GM13977 (cell line): ENCODE measurements around the gene HOXD1.
A peak's percentile ranks its signal among the peaks of the same experiment; 100 is the strongest.

Source experiments
- DNase-seq: peaks from one replicate; pipeline ENCODE4 v3.0.0; 2012; ENCODE audit warnings: low spot score
- in situ Hi-C: fragments of 300-500 bp; cut with MboI; formaldehyde crosslinking; loops from one replicate; pipeline ENCODE4 v1.12.0; 2022; ENCODE audit warnings: low sequenced_read_pairs, low pct_unique_long_range_greater_than_20kb, mixed read lengths, inconsistent platforms; ENCODE audit not compliant: unreplicated experiment
- TF ChIP-seq, protein P1 (sequence below): IDR thresholded peaks from 2 replicates; pipeline ENCODE4 v1.5.1; 2012; ENCODE audit warnings: mild to moderate bottlenecking, control low read depth; ENCODE audit not compliant: insufficient read depth; ENCODE audit errors: extremely low read depth, missing control alignments

HOXD1 gene

DNA sequence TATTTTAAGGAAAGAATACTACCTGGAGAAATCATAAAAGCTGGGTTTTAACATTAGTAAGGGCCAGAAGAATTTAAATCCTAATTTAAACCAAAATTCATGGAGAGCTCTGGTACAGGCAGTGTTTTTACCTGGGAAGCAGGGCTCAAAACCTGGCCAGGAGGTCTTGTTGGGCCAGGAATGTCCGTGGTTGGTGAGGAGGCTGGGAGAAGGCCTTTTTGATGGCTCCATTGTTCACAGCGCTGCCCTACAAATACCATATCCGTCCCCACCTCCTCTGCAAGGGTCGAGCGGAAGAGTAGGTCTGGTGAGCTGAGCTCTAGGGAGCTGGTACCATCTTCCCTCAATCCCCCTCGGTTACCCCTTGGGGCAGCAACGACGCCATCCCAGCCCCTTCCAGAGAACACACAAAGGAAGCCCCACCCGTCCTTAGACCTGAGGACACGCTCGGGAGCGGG lies 10.9 kb upstream of the HOXD1 start:
- peak; percentile 36 for DNase-seq
- TF ChIP-seq, protein P1, sequence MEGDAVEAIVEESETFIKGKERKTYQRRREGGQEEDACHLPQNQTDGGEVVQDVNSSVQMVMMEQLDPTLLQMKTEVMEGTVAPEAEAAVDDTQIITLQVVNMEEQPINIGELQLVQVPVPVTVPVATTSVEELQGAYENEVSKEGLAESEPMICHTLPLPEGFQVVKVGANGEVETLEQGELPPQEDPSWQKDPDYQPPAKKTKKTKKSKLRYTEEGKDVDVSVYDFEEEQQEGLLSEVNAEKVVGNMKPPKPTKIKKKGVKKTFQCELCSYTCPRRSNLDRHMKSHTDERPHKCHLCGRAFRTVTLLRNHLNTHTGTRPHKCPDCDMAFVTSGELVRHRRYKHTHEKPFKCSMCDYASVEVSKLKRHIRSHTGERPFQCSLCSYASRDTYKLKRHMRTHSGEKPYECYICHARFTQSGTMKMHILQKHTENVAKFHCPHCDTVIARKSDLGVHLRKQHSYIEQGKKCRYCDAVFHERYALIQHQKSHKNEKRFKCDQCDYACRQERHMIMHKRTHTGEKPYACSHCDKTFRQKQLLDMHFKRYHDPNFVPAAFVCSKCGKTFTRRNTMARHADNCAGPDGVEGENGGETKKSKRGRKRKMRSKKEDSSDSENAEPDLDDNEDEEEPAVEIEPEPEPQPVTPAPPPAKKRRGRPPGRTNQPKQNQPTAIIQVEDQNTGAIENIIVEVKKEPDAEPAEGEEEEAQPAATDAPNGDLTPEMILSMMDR = no peak
- in situ Hi-C loops = no loop called here

DNA sequence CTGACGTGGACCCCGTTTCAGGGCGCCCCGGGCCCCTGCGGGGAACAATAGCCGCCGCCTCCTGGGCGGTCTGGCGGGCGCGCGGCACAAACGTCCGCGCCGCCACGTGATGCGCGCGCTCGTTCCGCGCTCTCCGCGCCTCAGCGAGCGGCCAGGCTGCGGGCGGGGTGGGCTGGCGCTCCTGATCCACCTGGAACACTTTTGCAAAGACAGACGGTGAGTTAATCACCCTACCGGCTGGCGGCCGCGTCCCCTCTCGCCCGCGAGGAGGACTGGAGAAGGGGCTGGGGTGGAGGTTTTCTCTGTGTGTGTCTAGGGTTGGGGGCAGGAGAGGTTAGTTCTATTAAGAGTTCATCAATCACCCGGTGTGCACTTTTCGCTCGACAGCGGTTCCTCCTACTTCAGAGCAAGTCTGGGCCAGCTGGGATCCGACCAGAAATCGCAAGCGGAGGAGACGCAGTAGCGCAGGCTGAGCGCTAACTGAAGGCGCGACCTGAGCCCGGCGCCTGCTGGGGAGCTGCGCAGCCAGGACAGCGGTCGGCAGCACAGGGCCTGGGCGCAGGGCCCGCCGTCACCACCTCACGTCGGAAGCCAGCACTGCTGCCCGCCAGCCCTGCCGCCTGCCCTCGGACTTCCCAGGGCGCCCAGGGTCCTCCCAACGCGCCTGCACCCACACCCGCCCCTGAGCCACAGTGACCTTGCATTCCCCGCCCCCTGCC lies 10.3 kb upstream of the HOXD1 start:
- TF ChIP-seq, protein P1 = no peak
- in situ Hi-C loops = no loop called here
- DNase-seq = peak; percentile 37

DNA sequence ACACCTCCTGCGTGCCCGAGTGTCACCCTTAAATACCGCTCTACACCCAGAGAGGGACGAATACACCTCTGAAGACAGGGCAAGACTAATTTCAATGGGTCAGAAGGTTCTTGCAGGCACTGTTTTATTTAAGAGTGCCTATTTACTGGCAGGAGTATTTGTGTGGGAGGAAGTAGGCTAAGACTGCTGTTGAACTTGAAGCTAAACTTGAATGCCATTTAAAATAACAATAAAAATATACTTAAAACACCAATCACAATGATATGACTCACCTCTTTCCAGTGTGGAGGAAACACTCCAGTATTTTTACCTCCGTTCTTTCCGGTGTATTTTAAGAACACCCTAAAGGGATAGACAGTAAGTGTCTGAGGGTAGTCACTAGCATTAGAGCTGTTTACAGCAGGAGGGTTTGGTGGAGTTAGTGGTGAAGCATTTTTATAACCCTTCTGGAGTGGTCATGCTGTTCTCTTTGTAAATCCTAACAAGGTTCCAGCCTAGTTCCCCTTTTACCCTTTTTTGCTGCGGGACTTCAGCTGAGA lies 9.6 kb upstream of the HOXD1 start:
- in situ Hi-C loops = no loop called here
- no peak for DNase-seq
- TF ChIP-seq, protein P1 = no peak

DNA sequence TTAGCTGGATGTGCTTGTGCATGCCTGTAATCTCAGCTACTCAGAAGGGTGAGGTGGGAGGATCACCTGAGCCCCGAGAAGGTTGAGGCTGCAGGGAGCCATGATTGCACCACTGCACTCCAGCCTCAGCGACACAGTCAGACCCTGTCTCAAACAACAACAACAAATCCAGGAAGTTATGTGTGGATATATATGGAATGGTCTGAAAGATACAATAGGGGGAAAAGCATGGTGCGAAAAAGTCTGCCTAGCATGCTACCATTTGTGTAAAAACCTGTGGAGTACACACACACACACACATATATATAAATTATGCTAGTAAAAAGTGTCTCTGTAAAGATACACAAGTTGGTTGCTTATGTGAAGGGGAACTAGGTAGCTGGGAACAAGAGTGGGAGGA lies 6.9 kb upstream of the HOXD1 start:
- DNase-seq = no peak
- TF ChIP-seq, protein P1 = no peak
- in situ Hi-C loops = no loop called here

DNA sequence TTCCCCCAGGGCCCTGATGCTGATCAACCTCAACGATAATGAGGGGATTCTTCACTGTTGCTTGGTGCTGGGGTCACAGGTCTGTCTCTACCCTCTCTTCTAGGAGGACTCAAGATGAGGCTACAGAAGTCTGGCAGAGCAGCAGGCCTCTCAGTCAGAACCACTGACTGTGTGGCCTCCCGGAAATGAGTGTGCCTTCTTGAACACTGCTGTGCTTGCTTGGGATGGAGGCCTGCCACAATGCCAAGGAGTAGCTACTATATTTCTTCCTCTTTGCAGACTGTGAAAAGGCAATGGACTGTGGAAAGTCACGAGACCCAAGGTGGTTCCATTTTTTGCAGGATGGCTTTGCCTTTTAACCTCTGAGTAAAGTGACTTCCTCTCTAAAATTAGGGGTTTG lies 5.8 kb upstream of the HOXD1 start:
- in situ Hi-C loops = no loop called here
- TF ChIP-seq, protein P1 = no peak
- DNase-seq = no peak

DNA sequence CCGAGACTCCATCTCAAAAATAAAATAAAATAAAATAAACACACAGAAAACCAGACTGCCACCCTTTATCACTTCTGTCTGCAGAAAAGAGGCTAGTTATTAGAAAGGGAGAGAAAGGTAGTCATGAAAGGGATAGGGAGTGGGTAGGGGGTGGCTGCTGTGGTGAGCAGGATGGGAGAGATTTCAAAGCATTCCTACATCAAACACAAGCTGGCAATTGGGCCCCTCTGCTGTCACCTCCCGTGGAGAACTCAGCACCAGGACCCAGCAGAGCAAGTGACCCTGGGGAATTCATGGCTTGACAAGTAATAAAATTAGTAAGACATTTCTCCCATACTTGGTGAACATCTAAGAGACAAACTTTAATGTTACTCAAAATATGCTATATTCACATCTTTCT lies 3.7 kb upstream of the HOXD1 start:
- in situ Hi-C loops = no loop called here
- no peak for DNase-seq
- TF ChIP-seq, protein P1 = no peak
